ENCODE measurements around the gene CFAP46.

GRCh38 chr10:132972986-132973902 is 30.9 kb upstream of the CFAP46 start:
- TF ChIP-seq GATA2 (IDR thresholded peaks at IDR 0.05; ENCODE audit: low read depth, low read length): no peak
- no peak for TF ChIP-seq GATA3 (IDR thresholded peaks at IDR 0.05; ENCODE audit: low read depth, low read length)

Measured in SH-SY5Y (cell line).